Measurements from ENCODE around the gene KLHL28. TPM values are rescaled to one million over a fixed set of nuclear protein-coding genes. Genes with fewer than 3 reads are reported as not detected.

Gene KLHL28
- polyA plus RNA-seq, 1 experiment, result 3.0 TPM

DNA sequence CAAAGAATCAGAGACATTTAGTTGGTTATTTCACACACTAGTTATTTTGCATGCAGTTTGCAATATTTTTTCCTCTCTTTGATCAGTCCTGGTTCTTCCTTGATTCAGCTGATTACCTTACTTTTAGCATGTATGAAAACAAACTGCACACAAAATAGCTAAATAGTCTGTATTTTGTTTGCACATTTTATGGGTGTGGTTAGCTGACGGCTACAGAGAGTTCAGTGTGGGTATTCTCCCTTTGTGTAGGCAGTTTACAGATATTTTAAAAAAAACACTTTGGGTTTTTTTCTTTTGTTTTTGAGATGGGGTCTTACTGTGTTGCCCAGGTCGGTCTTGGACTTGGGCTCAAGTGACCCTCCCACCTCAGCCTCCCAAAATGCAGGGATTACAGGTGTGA lies 28.8 kb upstream of the KLHL28 start:
- TF ChIP-seq, protein P1, sequence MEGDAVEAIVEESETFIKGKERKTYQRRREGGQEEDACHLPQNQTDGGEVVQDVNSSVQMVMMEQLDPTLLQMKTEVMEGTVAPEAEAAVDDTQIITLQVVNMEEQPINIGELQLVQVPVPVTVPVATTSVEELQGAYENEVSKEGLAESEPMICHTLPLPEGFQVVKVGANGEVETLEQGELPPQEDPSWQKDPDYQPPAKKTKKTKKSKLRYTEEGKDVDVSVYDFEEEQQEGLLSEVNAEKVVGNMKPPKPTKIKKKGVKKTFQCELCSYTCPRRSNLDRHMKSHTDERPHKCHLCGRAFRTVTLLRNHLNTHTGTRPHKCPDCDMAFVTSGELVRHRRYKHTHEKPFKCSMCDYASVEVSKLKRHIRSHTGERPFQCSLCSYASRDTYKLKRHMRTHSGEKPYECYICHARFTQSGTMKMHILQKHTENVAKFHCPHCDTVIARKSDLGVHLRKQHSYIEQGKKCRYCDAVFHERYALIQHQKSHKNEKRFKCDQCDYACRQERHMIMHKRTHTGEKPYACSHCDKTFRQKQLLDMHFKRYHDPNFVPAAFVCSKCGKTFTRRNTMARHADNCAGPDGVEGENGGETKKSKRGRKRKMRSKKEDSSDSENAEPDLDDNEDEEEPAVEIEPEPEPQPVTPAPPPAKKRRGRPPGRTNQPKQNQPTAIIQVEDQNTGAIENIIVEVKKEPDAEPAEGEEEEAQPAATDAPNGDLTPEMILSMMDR (IDR thresholded peaks at IDR 0.05; ENCODE audit: insufficient read depth, low read depth, low read length), result no peak
- POLR2A ChIA-PET, result no interaction called here
- Histone ChIP-seq H3K27me3 (ENCODE audit: control insufficient read depth, insufficient read depth, low read length) (no peaks in the 10 kb centered on the region), H3K4me3 (ENCODE audit: low read depth, low read length) (no peak overlapping the region), H3K36me3 (ENCODE audit: control insufficient read depth, insufficient read depth, low read length) (no peaks in the 10 kb centered on the region)
- CTCF ChIA-PET, result interaction anchor here (1.4 kb wide), 1 partner anchor 11 kb away, joined by 3 read pairs; no protein-coding TSS in a partner anchor
- no peak for DNase-seq (ENCODE audit: low read depth)

DNA sequence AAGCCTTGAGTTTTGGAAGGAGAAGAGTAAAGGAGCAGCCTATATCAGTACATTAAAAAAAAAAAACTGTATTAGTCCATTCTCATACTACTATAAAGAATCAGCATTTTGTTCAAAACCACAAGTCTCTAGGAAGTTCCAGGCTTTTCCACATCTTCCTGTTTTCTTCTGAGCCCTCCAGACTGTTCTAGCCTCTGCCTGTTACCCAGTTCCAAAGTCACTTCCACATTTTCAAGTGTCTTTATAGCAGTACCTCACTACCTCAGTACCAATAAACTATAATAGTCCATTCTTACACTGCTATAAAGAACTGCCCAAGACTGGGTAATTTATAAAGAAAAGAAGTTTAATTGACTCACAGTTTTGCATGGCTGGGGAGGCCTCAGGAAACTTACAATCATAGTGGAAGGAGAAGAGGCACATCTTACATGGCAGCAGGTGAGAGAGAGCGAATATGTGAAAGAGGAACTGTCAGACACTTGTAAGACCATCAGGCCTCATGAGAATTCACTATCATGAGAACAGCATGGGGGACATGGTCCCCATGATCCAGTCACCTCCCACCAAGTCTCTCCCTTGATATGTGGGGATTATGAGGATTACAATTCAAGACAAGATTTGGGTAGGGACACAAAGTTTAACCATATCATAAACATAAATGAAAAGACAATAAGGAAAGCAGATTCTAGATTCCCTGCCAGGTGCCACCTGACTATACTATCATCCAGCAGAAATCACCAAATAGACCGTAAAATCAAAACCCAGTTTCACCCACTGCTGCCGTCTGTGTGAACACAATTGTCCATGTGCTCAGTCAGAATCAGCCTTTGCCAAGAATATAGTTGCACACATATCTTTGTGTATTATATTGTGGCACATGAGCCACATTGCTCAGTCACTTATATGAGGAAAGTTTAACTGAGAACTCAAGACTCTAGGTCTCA lies 28.0 kb upstream of the KLHL28 start:
- no peak for DNase-seq (ENCODE audit: low read depth)
- Histone ChIP-seq H3K4me3 (ENCODE audit: low read depth, low read length) (no peak overlapping the region), H3K27me3 (ENCODE audit: control insufficient read depth, insufficient read depth, low read length) (no peaks in the 10 kb centered on the region), H3K36me3 (ENCODE audit: control insufficient read depth, insufficient read depth, low read length) (no peaks in the 10 kb centered on the region)
- ChIA-PET POLR2A (no interaction called here), CTCF (interaction anchor here (1.4 kb wide), 1 partner anchor 10 kb away, joined by 3 read pairs; no protein-coding TSS in a partner anchor)
- TF ChIP-seq, protein P1 (IDR thresholded peaks at IDR 0.05; ENCODE audit: insufficient read depth, low read depth, low read length), result no peak

DNA sequence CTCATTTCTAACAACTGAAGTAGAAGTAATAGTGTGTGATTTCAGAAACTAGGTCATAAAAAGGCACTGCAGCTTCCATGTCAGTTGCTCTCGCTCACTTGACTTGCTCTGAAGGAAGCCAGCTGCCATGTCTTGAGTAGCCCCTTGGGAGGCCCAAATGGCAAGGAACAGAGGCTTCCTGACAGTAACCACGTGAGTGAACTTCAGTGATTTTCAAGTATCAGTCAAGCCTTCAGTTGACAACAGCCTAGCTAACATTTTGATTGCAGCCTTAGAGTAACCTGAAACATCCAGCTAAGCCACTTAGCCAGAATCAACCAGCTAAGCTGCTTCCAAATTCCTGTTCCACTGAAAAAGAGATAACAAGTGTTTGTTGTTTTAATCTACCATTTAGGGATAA lies 26.9 kb upstream of the KLHL28 start:
- TF ChIP-seq, protein P1 (IDR thresholded peaks at IDR 0.05; ENCODE audit: insufficient read depth, low read depth, low read length), result no peak
- H3K4me3 ChIP-seq (ENCODE audit: low read depth, low read length), result no peak overlapping the region
- ChIA-PET POLR2A (no interaction called here), CTCF (interaction anchor here (0.5 to 0.7 kb wide), 2 partner anchors 9 to 279 kb away, joined by 3 read pairs; no protein-coding TSS in a partner anchor)
- no peaks in the 10 kb centered on the region for H3K36me3 ChIP-seq (ENCODE audit: control insufficient read depth, insufficient read depth, low read length)
- DNase-seq (ENCODE audit: low read depth), result no peak
- no peaks in the 10 kb centered on the region for H3K27me3 ChIP-seq (ENCODE audit: control insufficient read depth, insufficient read depth, low read length)

DNA sequence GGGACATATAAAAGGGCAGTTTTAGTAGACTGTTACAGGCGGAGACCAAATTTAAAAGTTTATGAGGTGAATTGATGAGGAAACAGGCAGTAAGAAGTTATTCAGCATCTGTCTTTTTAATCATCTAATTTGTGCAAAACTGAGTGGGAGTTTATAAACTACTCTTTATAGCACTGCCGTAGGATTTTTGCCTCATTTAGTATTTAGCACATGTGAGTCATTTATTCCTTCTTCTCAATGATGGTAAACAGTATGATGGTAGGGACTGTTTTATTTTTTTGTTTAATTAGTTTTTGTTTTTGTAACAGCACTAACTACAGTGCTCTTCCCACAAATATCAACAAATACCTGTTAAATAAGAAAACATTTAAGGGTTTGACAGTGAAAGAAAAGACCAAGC lies 20.8 kb upstream of the KLHL28 start:
- H3K4me3 ChIP-seq (ENCODE audit: low read depth, low read length), result no peak overlapping the region
- TF ChIP-seq, protein P1 (IDR thresholded peaks at IDR 0.05; ENCODE audit: insufficient read depth, low read depth, low read length), result no peak
- DNase-seq (ENCODE audit: low read depth), result no peak
- no peaks in the 10 kb centered on the region for H3K36me3 ChIP-seq (ENCODE audit: control insufficient read depth, insufficient read depth, low read length)
- ChIA-PET POLR2A (no interaction called here), CTCF (no interaction called here)
- H3K27me3 ChIP-seq (ENCODE audit: control insufficient read depth, insufficient read depth, low read length), result no peaks in the 10 kb centered on the region

DNA sequence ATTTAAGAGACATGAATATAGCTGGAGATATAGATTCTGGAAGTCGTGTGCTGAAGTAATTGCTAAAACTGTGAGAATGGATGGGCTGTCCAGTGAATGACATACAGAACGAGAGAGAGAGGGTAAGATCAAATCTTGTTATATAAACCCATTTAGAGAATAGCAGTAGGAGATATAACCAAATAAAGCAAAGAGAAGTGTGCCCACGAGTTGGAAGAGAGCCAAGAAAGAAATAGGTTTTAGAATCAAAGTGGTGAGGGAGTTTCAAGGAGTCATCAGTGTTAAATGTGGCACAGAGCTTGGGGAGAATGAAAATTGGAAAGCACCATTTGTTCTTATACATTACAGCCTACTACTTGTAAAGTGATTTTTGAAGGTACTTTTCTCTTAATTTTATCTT lies 19.5 kb upstream of the KLHL28 start:
- Histone ChIP-seq H3K36me3 (ENCODE audit: control insufficient read depth, insufficient read depth, low read length) (no peaks in the 10 kb centered on the region), H3K27me3 (ENCODE audit: control insufficient read depth, insufficient read depth, low read length) (no peaks in the 10 kb centered on the region), H3K4me3 (ENCODE audit: low read depth, low read length) (no peak overlapping the region)
- ChIA-PET POLR2A (no interaction called here), CTCF (no interaction called here)
- no peak for DNase-seq (ENCODE audit: low read depth)
- TF ChIP-seq, protein P1 (IDR thresholded peaks at IDR 0.05; ENCODE audit: insufficient read depth, low read depth, low read length), result no peak

Data from BJ (cell line).